ENCODE data around the gene CEP85L.
"Not testable (repeated sequence)": the region's sequence is repeated elsewhere in the genome, so short reads cannot be mapped to it uniquely, and the experiment has no call there.

CEP85L gene

DNA sequence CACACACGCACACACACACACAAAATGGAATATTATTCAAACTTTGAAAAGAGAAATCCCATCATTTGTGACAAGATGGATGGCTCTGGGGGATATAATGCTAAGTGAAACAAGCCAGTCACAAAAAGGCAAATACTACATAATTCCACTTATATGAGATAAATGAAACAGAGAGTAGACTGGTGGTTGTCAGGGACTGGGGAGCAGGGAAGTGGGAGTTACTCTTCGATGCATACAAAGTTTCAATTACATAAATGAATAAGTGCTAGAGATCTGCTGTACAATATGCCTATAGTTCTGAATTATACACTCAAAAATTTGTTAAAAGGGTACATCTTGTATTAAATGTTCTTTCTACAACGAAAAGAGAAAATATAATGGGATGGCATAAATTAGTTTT is 161.4 kb downstream of the CEP85L start:
- DNase-seq: no peak

DNA sequence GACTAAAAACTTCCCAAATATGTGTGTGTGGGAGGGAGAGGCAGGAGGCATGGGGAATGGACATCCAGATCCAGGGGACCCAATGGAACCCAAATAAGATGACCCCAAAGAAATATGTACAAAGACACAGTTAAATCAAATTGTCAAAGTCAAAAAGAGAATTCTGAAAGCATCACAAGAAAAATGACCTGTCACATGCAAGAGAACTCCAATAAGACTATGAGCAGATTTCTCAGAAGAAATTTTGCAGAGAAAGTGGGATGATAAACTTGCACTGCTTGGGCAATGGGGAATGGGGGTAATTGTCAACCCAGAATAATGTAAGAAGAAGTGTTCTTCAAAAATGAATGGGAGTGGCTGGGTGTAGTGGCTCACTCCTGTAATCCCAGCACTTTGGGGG is 162.8 kb downstream of the CEP85L start:
- no peak for DNase-seq

DNA sequence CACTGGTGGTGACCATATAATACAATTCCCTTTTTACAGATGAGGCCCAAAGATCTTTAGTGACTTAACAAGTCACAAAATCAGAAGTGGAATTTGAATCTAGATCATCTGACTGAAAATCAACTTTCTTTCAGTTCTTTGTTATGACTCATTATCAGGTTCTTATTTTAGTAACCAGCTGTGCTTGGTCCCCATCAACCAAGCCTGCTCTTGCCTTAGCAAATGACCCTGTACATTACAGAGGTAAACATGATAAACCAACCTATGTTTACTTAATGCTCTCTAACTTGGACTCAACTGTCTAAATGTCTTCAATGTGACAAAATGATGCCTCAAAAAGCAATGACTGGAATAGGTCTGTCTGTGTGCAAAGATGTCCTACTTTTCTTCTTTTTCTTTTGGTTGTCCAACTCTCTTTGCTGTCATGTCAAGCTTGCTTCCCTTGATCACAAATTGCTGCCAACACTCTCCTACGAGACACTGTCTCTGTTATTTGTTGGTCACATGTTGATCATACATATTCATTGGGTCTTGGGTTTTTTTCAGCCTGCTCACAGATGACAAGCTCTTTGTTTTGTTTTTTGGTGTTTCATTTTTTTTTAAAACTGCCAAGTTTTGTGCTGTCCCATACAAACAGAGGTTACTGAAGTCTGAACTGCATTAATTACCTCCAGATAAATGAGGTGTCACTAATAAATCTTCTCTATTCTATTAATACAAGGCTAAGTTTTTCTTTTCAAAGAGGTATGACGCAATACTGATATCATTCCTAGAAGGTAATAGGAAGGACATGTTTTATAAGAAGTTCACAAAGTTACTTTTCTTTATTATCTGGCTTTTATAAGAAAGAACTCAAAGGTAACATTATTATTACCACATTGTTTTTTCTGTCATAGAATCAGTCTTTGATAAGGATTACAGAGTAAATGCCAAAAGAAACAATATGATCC is 165.5 kb downstream of the CEP85L start:
- no peak for DNase-seq

DNA sequence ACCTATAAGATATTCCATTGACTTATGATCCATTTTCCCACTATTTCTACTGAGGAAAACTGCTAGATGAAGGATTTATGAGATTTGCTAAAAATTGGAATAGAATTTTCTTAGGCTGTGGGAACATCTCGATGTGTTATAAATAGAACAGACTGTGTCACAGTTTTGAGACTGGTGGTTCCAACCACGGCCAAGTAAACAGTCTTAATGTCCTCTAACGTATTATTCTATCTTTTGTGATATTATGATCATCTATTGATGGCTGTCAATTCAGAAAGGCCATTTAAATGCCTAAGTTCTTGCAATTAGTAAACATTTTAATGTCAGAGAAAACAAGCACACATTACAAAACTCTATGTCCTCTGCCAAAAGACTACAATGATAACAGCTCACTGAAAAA is 174.8 kb downstream of the CEP85L start:
- no peak for DNase-seq

DNA sequence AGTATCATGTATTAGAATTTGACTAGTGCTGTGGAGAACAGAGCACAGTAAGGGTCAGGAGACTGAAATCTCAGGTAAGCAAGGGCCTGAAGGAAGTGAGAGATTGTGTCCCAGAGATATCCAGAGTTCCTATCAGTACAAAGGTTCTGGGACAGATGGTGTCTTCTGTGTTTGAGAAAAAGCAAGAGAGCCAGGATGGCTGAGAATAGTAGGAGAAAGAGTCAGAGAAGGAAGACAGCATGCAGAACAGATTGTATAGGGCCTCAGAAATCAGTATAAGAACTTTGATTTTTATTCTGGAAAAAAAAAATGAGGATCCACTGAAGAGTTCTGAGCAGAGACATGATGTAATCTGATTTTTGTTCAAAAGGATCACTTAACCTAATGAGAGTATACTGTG is 178.1 kb downstream of the CEP85L start:
- no peak for DNase-seq

DNA sequence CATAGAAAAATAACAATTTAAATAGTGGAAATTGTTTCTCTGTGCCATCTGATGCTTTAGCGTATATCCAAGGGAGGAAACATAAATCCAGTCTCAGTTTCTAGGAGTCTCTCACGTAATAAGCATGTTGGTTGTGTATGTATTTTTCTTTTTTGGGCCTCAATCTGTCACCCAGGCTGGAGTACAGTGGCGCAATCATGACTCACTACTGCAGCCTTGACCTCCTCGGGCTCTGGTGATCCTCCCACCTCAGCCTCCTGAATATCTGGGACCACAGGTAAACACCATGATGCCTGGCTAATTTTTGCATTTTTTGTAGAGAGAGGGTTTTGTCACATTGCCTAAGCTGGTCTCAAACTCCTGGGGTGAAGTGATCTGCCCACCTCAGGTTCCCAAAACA is 181.9 kb downstream of the CEP85L start:
- DNase-seq: no peak

DNA sequence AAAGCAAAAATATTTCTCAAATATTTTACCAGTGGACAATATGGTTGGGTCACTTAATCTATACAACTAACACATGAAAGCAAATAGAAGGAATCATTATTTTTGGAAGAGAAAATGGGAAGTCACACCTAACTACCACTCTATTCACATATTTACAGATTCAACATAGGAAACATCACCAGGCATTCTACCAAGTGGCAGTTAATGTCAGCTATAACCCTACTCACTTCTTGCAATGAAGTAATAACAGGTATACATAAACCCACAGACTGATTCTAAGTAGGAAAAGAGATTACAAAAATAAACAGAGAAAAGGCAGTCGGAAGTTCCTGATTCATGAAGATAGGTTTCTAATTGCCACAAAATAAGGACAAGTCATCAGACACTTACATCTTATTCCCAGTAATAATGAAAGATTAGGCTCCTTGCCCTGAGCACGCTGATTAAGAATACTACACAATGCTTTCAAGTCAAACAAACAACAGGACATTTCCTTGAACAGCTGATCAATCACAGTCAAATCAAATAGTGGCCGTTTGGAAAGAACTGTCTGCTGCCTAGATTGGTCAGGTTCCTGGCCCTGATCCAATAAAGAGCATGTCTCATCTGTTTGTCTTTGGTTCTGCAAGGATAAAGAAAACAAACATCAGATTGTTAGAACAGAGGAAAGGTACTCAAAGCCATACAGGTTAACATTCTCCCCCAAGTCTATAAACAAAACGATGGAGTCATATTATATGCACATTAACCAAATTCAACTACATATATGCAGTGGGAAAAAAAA is 182.5 kb downstream of the CEP85L start:
- no peak for DNase-seq

DNA sequence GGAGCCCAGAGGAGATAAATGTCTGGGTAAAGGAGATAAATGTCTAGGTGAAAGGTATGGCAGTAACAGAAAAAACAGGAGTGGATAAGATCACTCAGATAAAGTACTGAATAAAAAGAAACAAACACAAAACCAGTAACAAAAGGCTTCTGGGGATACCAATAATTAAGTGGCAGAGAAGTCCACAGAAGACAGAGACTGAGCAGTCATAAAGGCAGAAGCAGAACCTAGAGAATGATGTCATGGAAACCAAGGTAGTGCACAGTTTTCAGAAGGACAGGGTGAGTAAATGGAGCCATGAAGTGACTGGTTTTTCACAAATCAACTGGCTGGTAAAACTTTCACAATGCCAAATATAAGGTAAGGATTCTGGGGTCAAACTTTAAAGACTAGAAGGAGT is 184.2 kb downstream of the CEP85L start:
- no peak for DNase-seq

DNA sequence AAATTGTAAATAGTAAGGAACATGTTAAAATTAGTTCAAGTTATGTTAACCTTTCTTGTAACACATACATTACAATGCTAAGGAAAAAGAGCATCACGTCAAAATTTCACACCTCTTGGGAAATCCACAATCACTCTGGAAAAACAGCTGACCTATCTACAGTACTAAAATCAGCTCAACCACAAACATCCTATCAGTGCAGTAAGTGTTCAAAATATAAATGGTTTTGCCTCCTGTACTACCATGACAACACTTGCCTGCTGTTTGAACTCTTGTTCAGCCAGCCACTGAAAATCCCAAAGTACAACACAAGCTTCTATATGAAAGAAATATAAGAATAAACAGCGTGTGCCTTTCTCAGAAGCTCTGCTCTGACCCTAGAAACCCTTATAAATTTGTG is 186.8 kb downstream of the CEP85L start:
- DNase-seq: no peak

DNA sequence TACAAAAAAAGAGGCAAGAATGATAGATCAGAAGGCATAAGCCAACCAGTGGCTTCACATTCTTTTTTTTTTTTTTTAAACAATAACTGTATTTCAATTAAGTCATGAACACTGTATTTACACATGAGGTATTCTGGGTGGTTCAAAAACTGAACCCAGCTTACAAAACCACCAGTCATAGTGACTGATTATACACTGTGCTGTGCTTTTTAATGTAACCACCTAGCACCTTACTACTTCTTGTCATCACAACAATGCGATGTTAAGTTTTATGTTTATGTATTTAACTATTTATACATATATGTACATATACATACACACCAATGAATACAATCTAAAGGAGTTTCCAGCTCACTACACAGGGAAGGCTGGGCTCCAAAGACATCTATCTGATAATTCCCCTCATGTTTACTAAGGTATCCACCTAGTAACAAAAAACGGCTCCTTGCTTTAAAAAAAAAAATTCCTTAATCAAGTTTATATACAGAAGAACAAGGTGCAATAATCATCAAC is 190.4 kb downstream of the CEP85L start:
- no peak for DNase-seq

DNA sequence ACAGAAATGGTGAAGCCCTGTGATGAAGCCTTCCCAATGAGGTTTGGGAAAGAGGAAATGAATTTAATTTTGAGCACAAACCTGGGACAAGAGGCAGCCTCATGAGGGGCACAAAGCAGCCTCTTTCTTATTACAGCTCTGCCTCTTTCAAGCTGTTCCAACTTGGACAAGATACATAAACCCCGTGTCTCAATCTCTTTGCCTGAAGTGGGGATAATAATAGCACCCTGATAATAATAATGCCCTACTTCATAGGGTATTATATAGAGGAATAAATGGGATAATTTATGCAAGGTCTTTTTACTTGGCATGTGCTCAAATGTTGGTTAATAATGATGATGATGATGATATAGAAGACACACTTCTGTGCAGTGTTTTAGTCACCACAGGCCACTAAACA is 194.4 kb downstream of the CEP85L start:
- DNase-seq: no peak

DNA sequence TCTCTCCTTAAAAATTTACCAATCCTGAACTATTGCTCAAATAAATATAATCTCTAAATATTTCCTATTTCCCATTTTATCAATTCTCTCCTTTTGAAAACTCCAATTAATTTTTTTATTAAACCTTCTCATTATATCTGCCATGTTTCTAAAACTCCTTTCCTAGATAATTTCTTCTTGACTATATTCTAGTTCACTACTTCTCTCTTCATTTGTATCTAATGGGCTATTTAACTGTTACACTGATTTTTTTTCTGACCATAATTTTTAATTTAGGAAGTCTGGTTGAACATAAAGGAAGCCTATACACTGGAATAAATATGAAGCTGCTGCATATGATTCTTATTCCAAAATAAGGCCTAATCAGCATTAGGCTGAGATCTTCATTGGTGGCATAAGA is 199.6 kb downstream of the CEP85L start:
- DNase-seq: no peak

DNA sequence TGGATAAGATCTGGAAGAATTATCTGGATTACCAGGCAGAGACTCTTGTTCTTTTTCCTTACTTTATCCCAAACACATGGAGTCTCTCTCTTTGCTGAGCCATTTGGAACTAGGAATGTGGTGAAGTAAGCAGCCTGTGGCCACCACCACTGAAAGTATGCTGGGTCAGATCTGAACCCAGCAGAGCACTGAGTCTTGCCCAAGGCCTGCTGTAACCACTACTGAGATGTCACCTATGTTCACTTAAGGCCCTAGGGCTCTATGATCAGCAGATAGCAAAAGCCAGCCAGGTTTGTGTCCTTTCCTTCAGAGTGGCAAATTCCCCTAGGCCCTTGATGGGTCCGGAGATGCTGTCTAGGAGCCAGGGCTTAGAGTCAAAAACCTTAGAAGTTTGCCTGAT is 206.6 kb downstream of the CEP85L start:
- DNase-seq: no peak

DNA sequence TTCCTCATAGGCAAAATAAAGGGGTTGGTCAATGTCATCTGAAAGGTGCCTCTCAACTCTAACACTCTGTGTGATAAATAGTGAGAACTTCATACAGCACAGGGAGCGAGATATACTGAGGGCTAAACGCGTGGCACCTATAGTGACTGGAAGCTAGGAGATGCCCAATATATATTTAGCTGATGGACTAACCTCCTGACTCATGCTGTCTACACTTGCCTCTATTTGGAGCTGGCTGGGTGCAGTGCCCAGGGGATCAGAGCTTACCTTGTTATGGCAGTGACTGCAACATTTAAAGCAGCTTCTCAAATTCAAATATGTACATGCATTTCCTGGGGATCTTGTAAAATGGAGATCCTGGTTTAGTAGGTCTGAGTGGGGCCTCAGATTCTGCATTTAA is 214.9 kb downstream of the CEP85L start:
- DNase-seq: no peak

DNA sequence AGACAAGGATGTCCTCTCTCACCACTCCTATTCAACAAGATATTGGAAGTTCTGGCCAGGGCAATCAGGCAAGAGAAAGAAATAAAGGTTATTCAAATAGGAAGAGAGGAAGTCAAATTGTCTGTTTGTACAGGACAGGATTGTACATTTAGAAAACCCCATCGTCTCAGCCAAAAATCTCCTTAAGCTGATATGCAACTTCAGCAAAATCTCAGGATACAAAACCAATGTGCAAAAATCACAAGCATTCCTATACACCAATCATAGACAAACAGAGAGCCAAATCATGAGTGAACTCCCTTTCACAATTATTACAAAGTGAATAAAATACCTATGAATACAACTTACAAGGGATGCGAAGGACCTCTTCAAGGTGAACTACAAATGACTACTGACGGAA is 217.2 kb downstream of the CEP85L start:
- DNase-seq: not testable (repeated sequence)

DNA sequence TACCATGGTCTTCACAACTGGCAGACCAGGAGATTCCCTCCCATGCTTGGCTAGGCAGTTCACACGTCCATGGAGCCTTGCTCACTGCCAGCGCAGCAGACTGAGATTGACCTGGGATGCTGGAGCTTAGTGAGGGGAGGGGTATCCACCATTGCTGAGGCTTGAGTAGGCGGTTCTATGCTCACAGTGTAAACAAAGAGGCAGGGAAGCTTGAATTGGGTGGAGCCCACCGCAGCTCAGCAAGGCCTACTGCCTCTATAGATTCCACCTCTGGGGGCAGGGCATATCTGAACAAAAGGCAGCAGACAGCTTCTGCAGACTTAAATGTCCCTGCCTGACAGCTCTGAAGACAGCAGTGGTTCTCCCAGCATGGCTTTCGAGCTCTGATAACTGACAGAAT is 230.1 kb downstream of the CEP85L start:
- not testable (repeated sequence) for DNase-seq

DNA sequence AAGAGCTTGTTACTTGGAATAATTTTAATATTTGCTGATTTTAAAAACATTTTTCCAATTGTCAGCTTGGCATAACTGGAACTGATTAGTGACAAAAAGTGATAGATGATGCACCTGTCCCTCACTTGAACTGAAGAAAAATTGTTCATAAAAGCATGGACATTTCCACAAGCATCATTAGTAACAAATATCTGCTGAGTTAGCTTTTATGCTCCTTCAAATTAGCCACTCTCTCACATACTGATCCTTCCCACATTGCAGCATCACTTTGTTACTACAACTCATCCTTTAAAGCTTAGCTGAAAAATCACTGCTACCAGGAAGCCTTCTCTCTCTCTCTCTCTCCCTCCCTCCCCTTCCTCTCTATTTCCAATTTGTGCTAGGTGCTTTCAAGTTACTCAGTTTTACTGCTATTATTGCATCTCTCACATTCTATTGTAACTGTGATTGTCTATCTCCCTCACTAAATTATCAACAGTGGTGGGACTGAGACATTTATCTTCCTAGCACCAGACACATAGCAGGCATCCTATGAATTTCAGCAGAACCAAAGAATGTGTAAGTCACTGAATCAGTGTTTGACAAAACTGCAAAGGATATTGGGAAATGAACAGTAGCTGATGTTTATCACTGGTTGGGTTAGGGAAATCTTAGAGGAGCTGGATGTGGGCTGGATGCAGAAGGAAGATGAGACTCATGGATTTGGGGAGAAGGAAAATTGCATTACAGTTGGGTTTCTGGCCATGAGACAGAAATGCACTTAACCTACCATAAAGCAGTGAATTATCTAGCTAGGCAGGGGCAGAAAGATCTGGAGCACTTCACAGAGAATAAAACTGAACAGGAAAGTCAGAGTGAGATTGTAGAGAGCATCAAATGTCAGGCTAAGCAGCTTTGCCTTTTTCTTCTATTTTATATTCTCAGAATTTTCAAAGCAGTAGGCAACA is 231.7 kb downstream of the CEP85L start:
- DNase-seq: no peak

Data from effector CD4-positive, alpha-beta T cell (primary cell).